Measurements from ENCODE around the gene ABHD14A. TPM values are rescaled to one million over a fixed set of nuclear protein-coding genes. Genes with fewer than 3 reads are reported as not detected.

ABHD14A gene
- total RNA-seq, 1 experiment from 2014 or later, result 3.8 TPM

DNA sequence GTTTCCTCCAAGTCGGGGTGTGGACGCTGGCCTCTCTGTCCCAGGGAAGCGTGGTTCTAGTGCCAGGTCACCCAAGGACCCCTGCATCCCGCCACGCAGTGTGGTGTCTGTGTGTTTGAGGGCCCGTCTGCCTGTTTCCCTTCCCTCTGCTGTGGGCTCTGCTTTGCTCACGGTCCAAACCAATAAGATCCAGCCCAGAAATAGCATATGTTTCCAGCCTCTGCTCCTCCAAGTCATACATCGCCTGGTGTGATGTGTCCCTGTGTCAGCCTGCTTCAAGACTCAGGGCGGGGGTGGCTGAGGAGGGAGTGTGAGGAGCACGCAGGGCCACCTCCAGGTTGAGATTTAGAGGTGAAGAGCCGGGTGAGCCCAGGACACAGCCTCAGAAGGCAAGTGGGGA lies 42.7 kb downstream of the ABHD14A start:
- Mint-ChIP-seq H3K36me3 (no peaks in the 10 kb centered on the region), H3K27me3 (ENCODE audit: low read depth) (no peaks in the 10 kb centered on the region), H3K27ac (no peak overlapping the region; the same call in 1 of the 2 replicates), H3K4me3 (no peak overlapping the region), H3K4me1 (peaks cover 7% of the 10 kb centered on the region), H3K9me3 (no peaks in the 10 kb centered on the region)
- ATAC-seq (no peak), DNase-seq (ENCODE audit: low spot score) (no peak)
- ChIA-PET POLR2A (no interaction called here), CTCF (interaction anchor here (0.9 to 13.0 kb wide), 5 partner anchors 14 to 38 kb away, joined by 4 to 138 read pairs (median 6); partner anchors contain the start of genes ACY1 and DUSP7)
- TF ChIP-seq, protein P1, sequence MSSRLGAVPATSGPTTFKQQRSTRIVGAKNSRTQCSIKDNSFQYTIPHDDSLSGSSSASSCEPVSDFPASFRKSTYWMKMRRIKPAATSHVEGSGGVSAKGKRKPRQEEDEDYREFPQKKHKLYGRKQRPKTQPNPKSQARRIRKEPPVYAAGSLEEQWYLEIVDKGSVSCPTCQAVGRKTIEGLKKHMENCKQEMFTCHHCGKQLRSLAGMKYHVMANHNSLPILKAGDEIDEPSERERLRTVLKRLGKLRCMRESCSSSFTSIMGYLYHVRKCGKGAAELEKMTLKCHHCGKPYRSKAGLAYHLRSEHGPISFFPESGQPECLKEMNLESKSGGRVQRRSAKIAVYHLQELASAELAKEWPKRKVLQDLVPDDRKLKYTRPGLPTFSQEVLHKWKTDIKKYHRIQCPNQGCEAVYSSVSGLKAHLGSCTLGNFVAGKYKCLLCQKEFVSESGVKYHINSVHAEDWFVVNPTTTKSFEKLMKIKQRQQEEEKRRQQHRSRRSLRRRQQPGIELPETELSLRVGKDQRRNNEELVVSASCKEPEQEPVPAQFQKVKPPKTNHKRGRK (CRISPR knock-in tag; IDR thresholded peaks at IDR 0.05; ENCODE audit: borderline replicate concordance), result no peak
- TF ChIP-seq CBFB (CRISPR knock-in tag; IDR thresholded peaks at IDR 0.05; ENCODE audit: low read depth) (no peak), ZNF263 (CRISPR knock-in tag; IDR thresholded peaks at IDR 0.05; ENCODE audit: low read depth) (no peak), ZNF138 (CRISPR knock-in tag; conservative IDR thresholded peaks at IDR 0.05) (no peak)
- TF ChIP-seq, protein P2, sequence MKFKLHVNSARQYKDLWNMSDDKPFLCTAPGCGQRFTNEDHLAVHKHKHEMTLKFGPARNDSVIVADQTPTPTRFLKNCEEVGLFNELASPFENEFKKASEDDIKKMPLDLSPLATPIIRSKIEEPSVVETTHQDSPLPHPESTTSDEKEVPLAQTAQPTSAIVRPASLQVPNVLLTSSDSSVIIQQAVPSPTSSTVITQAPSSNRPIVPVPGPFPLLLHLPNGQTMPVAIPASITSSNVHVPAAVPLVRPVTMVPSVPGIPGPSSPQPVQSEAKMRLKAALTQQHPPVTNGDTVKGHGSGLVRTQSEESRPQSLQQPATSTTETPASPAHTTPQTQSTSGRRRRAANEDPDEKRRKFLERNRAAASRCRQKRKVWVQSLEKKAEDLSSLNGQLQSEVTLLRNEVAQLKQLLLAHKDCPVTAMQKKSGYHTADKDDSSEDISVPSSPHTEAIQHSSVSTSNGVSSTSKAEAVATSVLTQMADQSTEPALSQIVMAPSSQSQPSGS (CRISPR knock-in tag; IDR thresholded peaks at IDR 0.05; ENCODE audit: borderline replicate concordance, low read depth), result no peak
- TF ChIP-seq, protein P3, sequence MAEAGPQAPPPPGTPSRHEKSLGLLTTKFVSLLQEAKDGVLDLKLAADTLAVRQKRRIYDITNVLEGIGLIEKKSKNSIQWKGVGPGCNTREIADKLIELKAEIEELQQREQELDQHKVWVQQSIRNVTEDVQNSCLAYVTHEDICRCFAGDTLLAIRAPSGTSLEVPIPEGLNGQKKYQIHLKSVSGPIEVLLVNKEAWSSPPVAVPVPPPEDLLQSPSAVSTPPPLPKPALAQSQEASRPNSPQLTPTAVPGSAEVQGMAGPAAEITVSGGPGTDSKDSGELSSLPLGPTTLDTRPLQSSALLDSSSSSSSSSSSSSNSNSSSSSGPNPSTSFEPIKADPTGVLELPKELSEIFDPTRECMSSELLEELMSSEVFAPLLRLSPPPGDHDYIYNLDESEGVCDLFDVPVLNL (CRISPR knock-in tag; IDR thresholded peaks at IDR 0.05; ENCODE audit: borderline replicate concordance, low read depth), result no peak
- TF ChIP-seq, protein P4, sequence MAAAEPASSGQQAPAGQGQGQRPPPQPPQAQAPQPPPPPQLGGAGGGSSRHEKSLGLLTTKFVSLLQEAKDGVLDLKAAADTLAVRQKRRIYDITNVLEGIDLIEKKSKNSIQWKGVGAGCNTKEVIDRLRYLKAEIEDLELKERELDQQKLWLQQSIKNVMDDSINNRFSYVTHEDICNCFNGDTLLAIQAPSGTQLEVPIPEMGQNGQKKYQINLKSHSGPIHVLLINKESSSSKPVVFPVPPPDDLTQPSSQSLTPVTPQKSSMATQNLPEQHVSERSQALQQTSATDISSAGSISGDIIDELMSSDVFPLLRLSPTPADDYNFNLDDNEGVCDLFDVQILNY (CRISPR knock-in tag; IDR thresholded peaks at IDR 0.05), result no peak
- TF ChIP-seq, protein P5, sequence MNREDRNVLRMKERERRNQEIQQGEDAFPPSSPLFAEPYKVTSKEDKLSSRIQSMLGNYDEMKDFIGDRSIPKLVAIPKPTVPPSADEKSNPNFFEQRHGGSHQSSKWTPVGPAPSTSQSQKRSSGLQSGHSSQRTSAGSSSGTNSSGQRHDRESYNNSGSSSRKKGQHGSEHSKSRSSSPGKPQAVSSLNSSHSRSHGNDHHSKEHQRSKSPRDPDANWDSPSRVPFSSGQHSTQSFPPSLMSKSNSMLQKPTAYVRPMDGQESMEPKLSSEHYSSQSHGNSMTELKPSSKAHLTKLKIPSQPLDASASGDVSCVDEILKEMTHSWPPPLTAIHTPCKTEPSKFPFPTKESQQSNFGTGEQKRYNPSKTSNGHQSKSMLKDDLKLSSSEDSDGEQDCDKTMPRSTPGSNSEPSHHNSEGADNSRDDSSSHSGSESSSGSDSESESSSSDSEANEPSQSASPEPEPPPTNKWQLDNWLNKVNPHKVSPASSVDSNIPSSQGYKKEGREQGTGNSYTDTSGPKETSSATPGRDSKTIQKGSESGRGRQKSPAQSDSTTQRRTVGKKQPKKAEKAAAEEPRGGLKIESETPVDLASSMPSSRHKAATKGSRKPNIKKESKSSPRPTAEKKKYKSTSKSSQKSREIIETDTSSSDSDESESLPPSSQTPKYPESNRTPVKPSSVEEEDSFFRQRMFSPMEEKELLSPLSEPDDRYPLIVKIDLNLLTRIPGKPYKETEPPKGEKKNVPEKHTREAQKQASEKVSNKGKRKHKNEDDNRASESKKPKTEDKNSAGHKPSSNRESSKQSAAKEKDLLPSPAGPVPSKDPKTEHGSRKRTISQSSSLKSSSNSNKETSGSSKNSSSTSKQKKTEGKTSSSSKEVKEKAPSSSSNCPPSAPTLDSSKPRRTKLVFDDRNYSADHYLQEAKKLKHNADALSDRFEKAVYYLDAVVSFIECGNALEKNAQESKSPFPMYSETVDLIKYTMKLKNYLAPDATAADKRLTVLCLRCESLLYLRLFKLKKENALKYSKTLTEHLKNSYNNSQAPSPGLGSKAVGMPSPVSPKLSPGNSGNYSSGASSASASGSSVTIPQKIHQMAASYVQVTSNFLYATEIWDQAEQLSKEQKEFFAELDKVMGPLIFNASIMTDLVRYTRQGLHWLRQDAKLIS (CRISPR knock-in tag; IDR thresholded peaks at IDR 0.05; ENCODE audit: borderline replicate concordance), result no peak

DNA sequence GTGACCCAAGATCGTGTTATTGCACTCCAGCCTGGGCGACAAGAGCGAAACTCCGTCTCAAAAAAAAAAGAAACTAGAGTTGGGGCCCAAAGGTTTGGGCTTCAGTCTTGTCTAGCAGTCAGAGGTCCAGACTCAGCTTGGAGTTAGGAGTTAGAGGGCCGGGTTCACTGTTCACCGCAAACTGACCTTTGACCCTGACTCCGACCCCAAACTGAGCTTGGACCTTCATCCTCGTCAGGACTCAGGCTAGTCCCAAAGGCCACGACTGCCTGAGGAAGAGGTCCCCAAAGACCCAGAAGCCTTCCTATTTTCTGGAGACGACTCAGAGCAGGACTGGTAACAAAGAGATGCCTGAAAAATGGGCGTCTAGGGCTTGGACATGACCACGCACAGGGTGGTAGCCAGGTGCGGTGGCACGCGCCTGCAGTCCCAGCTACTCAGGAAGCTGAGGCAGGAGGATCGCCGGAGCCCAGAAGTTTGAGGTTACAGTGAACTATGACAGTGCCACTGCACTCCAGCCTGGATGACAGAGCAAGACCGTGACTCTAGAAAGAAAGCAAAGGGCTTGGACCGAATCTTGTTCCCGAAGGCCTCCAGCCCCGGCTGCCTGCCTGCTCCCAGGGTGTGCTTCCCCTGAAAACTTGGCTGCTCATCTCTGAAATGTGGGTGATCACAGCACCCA lies 43.6 kb downstream of the ABHD14A start:
- CTCF ChIA-PET, result interaction anchor here (9.8 to 13.0 kb wide), 2 partner anchors 14 to 37 kb away, joined by 124 to 138 read pairs; partner anchors contain the start of gene DUSP7
- Mint-ChIP-seq H3K27ac (no peak overlapping the region), H3K27me3 (ENCODE audit: low read depth) (no peaks in the 10 kb centered on the region), H3K4me3 (no peak overlapping the region), H3K9me3 (no peaks in the 10 kb centered on the region), H3K4me1 (peaks cover 12% of the 10 kb centered on the region), H3K36me3 (no peaks in the 10 kb centered on the region)
- DNase-seq (ENCODE audit: low spot score) (no peak), ATAC-seq (no peak)
- POLR2A ChIA-PET, result no interaction called here
- TF ChIP-seq, protein P6, sequence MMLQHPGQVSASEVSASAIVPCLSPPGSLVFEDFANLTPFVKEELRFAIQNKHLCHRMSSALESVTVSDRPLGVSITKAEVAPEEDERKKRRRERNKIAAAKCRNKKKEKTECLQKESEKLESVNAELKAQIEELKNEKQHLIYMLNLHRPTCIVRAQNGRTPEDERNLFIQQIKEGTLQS (CRISPR knock-in tag; conservative IDR thresholded peaks at IDR 0.05), result no peak
- TF ChIP-seq, protein P7, sequence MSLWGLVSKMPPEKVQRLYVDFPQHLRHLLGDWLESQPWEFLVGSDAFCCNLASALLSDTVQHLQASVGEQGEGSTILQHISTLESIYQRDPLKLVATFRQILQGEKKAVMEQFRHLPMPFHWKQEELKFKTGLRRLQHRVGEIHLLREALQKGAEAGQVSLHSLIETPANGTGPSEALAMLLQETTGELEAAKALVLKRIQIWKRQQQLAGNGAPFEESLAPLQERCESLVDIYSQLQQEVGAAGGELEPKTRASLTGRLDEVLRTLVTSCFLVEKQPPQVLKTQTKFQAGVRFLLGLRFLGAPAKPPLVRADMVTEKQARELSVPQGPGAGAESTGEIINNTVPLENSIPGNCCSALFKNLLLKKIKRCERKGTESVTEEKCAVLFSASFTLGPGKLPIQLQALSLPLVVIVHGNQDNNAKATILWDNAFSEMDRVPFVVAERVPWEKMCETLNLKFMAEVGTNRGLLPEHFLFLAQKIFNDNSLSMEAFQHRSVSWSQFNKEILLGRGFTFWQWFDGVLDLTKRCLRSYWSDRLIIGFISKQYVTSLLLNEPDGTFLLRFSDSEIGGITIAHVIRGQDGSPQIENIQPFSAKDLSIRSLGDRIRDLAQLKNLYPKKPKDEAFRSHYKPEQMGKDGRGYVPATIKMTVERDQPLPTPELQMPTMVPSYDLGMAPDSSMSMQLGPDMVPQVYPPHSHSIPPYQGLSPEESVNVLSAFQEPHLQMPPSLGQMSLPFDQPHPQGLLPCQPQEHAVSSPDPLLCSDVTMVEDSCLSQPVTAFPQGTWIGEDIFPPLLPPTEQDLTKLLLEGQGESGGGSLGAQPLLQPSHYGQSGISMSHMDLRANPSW (CRISPR knock-in tag; conservative IDR thresholded peaks at IDR 0.05; ENCODE audit: low read depth), result no peak
